GM21786 (cell line): ENCODE data around the gene RNF148.

Source experiments
- ATAC-seq: cut with Tn5 transposase; IDR thresholded peaks from one replicate; pipeline ENCODE4 v1.9.1; 2021; ENCODE audit not compliant: unreplicated experiment

The RNF148 gene, protein sequence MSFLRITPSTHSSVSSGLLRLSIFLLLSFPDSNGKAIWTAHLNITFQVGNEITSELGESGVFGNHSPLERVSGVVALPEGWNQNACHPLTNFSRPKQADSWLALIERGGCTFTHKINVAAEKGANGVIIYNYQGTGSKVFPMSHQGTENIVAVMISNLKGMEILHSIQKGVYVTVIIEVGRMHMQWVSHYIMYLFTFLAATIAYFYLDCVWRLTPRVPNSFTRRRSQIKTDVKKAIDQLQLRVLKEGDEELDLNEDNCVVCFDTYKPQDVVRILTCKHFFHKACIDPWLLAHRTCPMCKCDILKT

DNA sequence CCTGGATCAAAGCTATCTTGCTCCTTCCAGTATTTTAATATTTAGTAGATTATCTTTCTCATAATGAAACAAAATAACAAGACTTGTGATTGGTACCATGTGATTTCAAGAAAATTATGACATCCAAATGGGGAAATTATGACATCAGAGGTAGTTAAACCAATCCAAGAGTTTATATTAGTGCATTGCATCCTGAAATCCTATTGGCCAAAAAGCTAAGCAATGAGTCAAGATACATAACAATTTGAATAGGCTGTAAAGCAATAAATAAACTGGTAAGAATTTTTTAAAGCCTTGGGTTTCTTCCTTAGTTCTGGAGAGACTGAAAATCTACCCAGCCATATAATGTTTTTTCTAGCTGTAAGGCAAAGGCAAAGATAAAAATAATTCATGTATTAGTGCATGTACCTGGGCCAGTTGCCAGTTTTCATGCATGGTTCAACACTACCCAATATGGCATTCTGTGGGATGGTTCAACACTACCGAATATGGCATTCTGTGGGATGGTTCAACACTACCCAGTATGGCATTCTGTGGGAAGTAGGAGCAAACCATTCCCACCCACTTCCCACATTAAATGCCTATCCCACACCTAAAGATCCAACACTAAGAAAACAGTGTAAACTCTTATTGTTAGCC, at the start of gene RNF148:
RNF148 (minus strand) TSS at position 51 of the 639 bp plus-strand sequence. CDS start 172 bp downstream, outside the sequence.
- no peak for ATAC-seq

DNA sequence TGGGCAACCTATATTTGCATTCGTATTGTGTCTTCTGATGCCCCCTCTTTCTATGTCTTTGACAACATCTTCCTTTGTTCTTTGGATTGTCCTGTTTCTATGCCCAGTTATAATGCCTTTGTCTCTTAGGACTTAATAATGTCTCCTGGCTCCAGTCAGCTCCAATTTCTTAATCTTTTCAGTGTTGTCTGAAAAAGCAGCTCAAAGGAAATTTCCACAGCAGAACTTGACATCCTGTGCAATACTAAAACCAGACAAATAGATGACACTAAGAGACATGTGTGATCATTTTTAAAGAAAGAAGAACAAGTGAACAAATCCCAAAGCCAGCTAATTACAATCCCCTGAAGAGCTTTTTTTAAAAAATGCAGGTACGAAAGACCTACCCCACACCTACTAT, 47.7 kb upstream of the RNF148 start:
- ATAC-seq: no peak

DNA sequence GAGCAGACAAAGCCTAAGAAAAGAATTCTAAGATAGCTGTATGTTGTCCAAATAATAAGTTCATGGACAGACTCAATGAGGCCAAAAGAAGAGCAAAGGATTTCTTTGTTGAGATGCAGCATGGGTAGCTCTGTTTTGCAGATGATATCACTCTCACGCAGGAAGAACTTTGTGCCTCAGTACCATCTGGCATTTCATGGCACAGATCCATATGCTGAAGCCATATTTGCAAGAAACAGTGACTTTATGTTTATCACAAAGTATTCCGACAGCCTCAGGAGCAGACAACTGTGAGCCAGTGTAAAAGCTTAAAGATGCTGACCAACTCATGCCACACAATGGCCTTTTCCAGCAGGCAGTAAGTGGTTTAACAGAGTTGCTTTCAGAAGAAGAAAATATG, 45.5 kb upstream of the RNF148 start:
- ATAC-seq: no peak

DNA sequence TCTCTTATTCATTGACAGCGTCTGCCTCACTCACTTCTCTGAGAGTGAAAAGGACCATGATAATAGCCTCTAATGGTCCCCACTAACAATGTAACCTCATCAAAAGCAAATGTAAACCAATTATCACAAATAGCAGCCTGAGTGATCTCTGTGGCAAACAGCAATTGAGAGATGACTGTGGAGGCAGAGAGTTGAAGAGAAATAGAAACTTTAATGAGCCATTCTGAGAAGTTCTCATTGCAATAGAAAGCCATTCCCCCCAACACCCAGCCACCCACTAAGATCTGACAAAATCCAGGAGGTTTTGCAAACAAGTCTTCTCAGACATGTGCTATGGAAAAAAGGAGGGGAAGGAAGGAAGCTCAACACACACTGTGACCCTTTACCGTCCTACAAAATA, 44.2 kb upstream of the RNF148 start:
- no peak for ATAC-seq

DNA sequence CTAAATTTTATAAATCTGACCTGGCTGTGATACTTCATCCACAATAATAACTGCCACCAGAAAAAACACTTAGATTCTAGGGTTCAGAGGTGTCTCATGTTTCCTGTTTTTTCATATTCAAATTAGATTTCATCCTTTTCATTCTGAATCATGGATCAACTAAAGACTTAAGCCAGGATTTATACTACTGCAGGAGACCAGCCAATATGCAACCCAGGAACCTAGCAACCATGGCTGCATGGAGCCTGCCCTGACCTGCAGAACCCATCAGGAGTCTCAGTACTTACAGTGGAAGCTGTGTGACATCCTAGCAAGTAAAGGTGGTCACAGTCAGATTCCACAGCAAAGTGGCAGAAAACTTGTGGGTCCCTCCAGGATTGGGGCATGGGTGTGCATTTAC, 40.5 kb upstream of the RNF148 start:
- no peak for ATAC-seq

DNA sequence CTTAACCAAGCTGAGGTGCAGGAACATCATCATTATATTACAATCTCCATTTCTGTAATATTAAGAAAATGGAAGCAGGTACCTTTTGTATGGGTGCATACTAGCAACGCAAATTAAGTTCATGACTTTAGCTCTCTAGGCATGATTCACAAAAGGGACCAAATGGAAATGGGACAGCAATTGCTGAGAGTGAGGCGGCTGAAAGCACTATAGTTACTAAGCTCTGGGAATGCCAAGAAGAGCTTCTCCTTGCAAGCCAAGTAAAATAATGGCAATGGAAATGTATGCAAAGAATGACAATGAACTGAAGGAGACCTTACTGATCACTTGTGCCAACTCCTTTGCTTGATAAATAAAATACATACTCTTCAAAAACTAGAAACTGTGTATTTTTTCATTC, 36.2 kb upstream of the RNF148 start:
- no peak for ATAC-seq

DNA sequence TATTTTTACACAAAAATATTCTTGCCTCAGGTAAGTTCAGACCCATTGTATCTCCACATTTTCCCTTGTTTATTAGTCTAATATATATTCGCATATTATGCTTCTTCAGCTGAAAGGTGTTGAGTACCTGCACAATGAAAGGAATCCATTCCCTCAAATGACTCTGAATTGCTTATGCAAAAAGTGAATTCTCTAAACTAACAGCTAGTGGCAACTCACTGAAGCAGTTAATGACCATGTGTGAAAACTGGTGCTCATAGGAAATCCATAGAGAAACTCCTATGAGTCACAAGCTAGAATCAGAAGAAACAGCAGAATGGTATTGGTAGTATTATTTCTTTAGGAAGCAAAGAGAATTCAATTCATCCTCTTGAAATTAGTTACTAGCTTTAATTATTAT, 33.5 kb upstream of the RNF148 start:
- ATAC-seq: no peak

DNA sequence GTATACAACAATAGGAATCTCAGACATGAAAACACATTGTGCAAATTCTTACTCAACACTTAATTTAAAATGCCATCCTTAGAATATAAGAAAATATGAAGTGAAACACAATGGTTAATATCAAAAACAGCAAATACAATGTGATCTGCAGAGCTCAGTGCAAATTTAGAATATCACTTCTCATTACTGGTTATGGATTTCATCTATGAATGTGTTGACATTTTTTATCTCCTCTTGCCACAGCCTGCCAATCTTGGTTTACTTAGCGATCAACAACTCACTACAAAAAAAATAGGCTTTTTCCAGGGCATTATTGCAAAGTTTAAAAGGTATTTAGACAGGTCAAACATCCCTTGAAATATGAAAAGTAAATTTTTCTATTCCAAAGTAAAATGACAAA, 25.0 kb upstream of the RNF148 start:
- ATAC-seq: no peak

DNA sequence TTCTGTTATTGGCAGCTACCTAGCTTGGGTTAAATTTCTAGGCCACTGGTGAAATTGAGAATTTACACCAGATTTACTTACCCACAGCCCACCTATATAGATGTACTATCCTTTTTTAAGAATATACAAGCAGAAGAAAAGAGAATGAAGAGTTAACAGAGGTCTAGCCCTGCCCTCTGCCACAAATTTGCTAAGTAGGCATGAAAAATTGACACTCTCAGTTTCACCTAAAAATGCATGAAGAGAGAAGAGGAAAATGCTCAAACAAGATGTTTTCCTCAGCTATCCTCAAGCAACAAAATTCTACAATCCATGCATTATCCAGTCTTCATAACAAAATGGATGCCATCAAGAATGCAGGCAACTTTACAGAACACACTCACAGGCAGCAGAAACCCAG, 24.6 kb upstream of the RNF148 start:
- no peak for ATAC-seq

DNA sequence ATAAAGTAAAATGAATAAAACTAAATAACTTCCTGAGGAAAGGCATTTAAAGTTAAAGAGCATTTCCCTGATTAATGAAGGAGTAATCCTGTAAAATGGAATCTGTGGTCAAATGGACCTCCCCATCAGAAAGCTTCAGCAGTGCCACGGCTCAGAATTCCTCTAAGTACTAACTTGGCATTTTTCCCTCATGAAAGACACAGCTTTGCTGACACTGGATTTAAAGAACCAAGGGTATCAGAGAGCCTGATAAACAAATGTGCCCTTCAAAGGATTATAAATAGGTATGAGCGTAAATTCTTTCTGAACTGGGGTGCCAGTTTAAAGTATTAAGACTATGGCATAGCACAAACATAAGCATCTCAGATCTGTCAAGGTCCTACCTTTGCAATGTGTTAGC, 24.2 kb upstream of the RNF148 start:
- ATAC-seq: no peak

DNA sequence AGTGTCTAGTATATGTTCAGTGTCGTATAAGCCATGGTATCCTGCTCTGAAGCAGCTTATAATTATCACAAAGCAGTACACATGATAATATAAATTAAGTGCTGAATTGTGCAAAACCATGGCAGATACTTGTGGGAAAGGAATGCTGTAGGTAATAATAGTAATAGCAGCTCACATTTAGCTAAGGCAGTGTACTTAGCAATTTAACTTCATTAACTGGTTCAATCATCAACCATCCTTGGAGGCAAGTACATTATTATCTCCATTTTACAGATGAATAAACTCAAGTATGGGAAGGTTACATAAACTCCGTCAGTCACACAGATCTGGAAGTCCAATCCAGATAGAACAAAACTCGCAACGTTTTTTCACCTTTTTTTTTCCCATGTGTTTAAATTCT, 21.6 kb upstream of the RNF148 start:
- no peak for ATAC-seq

DNA sequence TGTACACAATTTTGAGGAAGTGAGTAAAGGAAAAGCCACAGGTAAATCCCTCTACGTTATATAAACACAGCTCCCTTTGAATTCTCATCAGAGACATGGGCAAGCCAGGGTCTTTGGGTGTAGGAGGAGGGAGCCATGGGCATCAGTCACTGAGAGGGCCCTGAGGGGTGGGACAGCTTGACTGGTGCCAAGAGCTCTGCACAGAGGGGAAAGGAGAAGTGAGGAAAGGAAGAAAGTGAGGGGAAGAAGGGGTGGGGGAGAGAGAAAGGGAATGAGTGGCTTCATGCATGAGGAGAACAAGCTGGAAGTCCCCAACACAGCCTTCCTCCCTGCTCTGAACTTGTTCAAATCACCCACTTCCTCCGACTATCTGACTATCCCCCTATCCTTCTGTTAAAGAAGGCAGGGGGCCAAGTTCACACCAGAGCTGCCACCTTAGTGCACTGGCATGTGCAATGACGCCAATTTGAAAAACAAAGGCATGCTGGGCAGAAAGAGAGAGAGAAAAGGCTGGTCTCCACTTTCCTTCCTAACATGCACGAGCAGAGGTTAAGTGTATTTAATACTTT, 16.4 kb upstream of the RNF148 start:
- ATAC-seq: no peak

DNA sequence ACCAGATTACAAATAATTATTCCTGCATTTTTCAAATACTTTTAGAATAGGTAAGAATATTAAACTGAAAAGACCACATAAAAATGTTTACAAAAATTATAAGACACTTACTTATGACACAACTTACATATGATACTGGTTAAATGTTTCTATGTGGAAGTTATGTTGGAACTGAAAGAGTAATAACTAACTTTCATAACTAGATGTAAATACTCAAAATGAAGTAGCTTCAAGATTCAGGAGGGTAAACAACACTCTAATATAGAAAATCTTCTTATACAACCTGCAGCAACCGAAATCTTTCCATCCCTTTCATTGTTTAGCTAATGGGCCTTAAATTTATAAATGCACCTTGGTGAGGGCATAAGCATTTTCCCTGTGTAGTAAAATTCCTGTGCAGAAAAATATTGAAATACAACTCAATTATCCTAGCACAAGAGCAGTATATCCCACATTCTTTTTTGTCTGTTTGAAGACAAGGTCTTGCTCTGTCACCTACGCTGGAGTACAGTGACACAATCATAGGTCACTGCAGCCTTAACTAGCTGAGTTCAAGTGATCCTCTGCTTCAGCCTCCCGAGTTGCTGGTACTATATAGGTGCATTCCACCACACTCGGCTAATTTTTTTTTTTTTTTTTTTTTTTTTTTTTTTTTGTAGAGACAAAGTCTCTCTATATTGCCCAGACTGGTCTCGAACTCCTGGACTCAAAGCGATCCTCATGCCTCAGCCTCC, 14.8 kb upstream of the RNF148 start:
- no peak for ATAC-seq

DNA sequence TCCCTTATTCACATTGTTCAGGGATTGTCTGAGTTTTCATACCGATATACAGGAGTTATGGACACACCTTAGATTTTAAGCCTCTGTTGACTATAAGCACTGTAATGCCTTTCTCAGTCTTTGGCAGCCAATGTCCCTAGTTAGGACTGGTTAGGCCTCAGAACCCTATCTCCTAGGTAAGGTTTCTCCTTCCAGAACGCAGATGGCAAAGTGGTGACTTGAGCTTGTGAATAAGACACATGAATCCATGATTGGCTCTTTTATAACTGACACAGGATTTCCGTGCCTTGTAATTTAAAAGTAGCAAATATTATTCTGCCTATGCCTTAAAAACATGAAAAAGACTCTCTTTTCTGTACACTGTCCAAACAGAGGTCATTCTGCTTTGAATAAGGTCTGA, 12.5 kb upstream of the RNF148 start:
- no peak for ATAC-seq

DNA sequence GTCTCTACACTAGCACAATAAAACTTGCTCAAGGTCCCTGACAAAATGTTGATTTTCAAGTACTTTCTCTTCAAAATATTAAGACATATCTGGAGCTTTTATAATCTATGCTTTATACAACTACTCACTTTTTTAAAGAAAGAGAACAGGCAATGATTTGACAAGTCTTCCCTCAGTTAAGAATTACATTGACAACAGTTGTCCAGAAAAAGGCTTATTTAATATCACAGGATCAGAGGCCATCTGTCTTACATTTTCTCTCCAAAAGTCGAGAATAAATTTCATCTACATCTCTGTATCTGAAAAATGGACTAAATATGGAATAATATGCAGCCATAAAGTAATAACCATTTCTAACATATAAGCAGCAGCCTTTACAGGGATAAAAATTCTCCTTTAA, 8.2 kb upstream of the RNF148 start:
- no peak for ATAC-seq

DNA sequence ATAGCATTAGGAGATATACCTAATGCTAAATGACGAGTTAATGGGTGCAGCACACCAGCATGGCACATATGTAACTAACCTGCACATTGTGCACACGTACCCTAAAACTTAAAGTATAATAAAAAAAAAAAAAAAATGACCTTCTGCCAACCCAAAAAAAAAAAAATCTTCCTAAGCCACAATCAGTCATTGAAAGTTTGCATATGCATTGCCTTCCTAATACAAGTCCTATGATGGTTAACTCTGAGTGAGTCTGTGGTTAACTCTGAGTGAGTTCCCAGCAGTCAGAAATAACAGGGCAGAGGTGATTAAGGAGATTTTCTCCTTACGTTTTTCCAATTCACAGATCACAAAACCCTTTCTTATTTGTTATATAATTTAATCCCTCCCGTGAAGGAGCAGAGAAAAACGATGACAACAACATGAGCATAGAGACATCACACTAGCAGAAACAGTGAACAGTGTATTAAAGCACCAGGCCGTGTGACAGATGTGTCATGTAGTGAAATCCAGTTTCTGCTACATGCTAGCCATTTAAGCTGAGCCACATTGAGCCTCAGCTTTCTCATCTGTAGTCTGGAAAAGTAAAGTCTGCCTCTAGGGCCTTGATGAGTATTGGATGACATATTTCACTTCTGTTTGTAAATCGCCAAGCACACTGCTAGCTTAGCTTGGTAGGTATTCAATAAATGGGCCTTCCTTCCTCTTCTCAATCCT, 7.4 kb upstream of the RNF148 start:
- ATAC-seq: no peak

DNA sequence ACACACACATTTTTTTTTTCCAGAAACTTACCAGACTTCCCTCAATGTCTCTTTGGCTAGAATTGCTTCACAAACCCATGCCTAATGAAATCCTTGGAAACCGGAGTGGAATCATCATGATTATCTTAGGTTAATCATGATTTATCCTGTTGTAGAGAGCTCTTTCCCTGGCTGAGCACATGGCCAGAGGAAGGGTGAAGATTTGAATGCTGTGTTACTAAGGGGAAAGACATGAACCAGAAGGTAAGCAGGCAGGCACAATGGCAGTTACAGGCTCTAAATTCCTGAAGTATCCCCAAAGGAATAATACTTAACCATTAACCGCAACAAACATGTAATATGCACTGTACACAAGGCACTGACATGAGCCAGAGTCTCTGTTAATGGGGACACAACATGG, 4.1 kb upstream of the RNF148 start:
- no peak for ATAC-seq

DNA sequence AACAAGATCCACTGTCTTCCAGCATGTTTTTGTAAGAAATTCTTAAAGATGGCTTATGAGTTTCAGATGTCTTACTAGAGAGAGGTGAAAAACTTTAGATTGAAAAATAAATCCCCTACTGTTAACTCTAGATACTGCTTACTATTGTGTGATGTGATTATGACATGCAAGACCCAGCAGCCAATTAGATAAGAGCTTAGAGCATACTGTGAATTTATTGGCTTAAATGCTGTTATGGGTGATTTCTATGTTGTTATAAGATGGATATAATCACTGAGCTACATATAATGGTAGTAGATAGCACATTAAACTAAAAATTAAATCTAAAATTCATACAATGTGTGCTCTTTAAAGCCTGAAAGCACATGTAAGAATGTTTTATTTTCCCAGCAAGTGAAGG, 3.7 kb downstream of the RNF148 start, which contains the start of gene RNF133:
RNF133 (minus strand) TSS at position 101 of the 400 bp plus-strand sequence. CDS start 199 bp downstream, outside the sequence.
- no peak for ATAC-seq

DNA sequence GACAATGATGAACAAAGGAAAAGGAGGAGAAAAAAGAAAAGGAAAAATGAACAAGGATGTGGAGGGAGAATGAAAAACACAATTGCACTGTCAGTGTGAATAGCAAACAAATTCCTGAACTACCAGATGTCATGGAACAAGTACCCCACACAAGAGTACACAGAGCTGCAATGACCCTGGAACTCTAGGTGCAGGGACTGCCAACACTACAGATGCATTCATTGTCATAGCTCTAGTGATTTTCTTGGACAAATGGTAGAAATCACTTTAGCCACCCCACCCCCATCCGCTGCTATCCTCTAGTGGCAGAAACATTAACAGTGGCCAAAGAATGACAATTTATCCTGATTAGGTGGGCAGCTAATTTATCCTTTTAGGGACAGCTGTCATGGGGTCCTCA, 6.9 kb downstream of the RNF148 start:
- ATAC-seq: no peak

DNA sequence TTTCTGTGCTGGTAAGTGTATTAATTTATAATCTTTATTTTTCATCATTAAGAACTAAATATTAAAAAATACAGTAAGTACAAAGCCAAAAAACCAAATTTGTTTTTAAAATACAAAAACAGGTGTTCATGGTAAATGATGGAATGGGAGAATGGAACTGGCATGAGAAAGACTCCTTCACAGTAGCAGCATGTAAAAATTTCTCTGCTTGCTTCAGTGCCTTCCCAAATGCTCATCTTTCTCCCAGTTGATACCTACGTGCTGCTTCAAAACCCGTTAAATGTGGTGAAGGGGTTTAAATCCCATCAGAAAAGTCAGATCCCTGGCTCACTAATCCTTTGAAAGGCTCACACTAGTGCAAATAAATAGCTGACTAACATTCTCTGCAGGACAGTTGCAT, 8.0 kb downstream of the RNF148 start:
- no peak for ATAC-seq

DNA sequence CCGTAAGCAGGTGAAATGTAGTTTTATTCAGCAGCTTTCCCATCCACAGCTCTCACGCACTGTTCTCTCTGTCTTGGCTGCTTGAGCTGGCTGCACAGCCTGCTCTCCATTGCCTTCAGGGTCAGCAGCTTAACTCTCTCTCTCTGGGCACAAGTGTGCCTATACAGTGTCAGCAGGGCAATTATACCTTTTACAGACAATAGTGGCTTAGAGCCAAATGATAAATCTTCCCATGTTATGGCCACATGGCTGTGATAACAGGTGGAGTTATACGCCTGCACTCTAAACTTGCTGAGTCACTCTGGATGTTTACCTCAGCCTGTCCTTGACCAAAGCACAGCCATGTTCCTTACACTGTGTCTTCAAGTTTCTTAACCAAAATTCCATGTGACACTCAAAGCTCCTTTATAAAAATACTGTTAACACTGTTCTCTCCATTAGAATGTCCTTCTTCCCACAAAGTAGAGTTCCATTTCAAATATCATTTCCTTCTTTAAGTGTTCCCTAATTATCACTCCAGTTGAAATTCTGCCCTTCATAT, 9.9 kb downstream of the RNF148 start:
- ATAC-seq: no peak
